Dermis microvascular lymphatic vessel endothelial cell (primary cell): ENCODE measurements around the gene HDAC4. TPM values are rescaled to one million over a fixed set of nuclear protein-coding genes. Genes with fewer than 3 reads are reported as not detected.

Source experiments
- DNase-seq, 2 donors: peaks; one replicate each; pipeline versions ENCODE4 v3.0.0 to v3.0.0-alpha.2; 2010; ENCODE audit warnings: low read depth in 2 of 2
- total RNA-seq: library from RNA; depleted of rRNA; stranded (reverse); fragments of >200 nt; gene quantifications from 2 replicates; pipeline ENCODE4 v1.2.1, GENCODE V29; 2014

Gene HDAC4
- total RNA-seq, 1 donor from 2014 or later, result 10.4 TPM

DNA sequence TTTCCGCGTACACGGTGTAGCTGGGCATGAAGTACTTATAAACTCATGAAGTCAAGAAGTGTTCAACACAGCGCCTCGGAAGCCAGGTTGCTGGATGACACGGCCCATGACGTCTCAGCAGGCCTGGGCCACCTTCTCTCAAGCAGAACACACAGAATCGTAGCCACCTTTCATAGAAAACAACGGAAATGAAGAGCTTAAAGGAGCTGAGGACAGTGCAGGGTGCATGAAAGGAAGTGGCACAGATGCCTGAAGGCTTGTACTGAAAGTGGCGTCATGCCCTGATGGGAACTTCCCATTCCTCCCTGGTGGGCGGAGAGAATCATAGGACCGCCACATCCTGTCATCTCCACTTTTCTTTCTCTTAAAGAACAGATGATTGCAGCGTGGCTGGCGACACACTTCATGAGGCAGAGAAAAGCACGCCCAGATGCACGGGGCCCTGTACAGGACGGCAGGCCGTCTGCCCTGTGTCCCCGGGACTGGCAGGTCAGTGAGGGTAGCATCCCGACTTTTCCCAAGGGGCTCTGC, 31.1 kb downstream of the HDAC4 start:
- no peak for DNase-seq

DNA sequence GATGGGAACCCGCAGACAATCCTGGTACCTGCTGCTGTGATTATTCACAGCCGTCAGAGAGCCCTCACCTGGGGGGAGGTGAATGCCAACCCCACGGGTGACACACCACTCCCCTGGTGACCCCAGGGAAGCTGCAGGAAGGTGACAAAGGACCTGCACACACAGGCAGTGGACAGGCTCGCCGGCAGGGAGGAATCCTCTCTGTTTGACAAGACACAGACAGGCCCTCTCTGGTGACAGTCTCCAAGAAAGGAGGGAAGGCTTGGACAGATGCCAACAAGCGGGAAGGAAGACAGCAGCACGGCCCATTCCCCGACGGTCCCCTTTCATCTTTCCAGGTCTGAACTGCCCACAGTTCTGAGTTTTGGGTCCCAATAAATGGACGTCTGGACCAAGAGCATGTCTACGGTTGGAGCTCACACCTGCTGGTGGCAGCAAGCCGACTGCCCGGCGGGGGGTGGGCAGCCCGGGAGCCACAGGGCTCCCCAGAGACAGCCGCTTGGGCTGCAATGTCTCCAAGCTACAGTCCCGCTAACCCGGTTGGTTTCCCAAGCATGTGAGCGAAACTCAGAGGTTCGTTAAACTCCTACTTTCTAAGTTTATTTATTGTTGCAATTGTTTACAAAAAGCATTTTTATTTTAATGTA, 31.8 kb downstream of the HDAC4 start:
- DNase-seq, result no peak

DNA sequence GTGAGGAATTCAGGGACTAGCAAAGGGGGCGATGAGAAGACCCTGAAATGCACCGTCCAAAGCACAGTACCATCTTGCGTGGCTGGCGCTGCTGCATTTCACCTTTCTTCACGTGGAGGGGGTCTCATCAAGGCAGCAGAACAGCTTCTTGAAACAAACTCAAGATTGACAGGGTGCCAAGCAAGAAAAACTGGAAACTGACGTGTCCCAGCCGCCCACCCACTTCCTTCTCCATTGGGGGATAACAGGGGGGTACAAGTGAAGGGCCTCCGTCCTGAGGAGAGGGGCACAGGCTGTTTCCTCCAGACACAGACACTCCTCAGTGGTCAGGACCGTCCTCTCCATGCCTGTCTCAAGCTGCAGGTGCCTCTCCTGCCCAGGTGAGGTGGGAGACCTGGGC, 32.5 kb downstream of the HDAC4 start:
- DNase-seq, result no peak

DNA sequence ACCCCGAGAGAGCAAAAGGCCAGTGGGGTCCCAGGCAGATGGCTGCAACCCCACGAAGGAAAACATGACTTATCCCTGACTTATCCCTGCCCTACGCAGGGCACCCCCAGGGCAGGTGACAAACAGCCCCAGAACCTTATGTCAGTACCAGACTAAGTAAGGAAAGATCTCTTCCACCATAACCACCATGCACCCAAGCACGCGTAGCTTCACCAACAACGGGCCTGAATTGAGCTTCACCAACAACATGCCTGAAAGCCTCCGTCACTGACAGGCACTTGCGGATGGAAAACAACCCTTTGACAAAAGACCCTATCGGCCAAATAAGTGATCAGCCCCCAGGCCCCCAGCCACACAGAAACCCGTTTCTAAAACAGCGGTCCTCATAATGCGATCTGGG, 34.1 kb downstream of the HDAC4 start:
- no peak for DNase-seq

DNA sequence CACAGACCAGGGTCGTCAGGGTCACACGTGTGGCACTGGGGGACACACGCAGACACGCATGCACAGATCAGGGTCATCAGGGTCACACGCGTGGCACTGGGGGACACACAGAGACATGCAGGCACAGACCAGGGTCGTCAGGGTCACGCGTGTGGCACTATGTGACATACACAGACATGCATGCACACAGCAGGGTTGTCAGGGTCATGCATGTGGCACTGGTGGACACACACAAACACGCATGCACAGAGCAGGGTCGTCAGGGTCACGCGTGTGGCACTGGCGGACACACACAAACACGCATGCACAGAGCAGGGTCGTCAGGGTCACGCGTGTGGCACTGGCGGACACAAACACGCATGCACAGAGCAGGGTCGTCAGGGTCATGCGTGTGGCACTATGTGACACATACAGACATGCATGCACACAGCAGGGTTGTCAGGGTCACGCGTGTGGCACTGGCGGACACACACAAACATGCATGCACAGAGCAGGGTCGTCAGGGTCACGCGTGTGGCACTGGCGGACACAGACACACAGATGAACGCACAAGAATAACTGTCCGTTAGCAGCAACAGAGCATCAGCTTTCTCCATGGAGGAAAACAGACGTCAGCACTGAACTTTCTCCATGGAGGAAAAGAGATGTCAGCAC, 34.9 kb downstream of the HDAC4 start:
- DNase-seq, result no peak

DNA sequence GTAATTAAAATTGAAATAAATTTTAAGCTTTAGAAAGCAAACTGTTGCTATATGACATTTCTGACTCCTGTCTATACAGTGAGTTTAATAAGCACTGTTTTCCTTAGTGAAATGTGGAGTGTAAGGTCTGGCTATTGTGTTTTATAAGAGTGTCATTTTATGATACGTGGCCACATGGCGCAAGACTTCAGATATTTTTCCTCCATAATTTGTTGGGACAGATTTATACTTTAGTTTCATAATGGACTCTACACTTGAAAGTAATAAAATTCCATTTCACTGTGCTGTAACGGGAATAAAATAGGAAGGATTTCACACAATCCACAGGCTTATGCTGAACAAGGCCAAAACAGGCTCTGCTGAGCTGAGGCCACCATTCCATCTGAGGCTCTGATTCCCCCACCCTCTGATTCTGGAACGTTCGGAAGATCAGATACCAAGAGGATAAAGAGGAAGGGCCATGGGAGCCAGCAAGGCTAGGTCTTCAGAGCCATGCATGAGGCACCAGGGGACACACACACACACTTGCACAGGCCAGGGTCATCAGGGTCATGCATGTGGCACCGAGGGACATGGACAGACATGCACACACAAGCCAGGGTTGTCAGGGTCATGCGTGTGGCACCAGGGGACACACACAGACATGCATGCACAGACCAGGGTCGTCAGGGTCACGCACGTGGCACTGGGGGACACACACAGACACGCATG, 35.6 kb downstream of the HDAC4 start:
- no peak for DNase-seq

DNA sequence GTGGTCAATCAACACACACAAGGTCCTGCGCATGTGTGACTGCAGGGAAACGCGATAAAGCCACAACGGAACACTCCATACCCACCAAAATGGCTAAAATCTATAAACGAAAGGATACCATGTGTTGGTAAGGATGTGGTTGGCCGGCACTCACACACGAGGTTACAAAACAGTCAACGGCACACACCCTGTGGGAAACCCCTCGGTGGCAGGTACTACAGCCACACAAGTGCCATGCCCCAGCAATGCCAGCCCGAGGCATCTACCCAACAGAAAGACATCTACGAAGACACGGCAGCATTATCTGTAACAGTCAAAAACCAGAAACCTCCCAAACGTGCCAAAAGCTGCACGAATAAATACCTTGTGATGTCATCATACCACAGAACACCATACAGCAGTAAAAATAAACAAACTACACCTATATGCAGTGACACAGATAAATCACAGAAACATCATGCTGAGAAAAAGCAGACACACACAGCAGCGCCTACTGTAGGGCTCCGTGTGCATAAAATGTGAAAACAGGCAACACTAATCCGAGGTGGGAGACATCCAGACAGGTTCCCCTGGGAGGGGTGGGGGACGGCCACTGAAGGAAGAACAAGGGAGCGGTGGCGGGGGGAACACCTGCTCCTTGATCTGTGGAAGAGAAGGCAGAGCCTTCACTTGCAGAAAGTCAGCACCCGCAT, 36.7 kb downstream of the HDAC4 start:
- no peak for DNase-seq

DNA sequence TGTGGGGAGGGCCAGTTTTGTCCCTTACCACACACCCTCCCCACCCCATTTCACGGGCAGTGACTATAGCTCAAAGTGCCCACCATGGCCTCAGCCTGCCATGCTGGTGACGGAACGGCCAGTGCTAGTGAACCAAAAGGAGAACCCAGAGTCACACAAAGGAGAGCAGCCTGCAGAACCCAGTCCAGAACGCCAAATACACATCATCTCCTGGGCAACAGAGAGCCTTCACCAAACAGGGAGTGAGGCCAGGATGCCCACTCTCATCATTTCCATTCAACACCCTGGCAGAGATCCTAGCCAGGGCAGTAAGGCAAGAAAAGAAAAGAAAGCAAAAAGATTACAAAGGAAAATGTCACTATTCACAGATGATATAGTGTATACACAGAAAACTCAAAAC, 38.3 kb downstream of the HDAC4 start:
- no peak for DNase-seq

DNA sequence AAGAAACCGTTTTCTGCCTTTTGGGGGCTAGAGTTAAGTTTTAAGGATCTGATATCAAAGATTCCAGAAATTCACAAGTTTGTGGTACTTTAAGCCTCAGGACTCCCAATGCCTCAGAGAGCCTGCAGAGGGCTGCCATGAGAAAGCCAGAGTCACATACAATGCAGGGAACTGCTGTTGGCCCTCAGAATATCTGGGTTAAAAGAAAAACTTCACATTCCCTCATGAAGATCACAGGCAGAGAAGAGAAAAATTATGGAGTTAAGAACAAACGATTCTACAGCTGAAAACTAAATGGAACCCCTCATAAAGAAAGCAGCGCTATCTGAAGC, 39.5 kb downstream of the HDAC4 start:
- no peak for DNase-seq

DNA sequence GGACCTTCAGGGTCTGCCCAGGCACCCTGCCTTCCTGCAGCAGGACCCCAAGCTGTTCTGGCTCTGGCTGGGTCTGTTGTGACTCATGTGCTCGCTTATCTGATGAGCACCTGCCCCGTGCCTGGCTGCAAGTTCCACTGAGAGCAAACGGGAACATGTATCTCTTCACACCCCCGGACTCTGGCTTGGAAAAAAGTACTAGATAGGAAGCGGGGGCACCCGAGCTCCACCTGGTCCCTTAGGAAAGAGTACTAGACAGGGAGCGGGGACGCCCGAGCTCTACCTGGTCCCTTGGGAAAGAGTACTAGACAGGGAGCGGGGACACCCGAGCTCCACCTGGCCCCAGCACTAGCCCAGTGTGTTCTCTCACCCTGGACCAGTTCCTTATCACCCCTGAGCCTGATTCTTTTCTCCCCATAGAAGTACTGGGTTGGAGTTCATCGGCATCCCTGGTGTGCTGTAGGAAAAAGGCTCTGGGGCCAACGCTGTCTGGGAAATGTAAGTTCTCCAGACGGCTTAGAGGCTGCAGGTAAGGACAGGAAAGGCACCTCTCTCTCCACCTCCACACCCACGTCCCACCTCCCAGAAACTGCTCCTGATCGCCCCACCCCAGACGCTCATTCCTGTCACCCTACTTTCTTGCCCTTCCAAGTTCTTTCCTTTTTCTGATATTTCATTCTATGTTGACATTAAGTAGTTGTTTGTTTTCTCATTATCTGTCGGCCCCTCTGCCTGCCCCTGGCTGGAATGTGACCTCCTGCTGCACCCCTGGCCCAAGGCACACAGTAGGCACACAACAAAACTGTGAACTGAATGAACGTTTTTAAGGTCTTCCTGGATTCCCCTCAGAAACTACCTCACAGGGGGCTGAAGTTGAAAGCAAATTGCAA, 40.2 kb downstream of the HDAC4 start:
- no peak for DNase-seq

DNA sequence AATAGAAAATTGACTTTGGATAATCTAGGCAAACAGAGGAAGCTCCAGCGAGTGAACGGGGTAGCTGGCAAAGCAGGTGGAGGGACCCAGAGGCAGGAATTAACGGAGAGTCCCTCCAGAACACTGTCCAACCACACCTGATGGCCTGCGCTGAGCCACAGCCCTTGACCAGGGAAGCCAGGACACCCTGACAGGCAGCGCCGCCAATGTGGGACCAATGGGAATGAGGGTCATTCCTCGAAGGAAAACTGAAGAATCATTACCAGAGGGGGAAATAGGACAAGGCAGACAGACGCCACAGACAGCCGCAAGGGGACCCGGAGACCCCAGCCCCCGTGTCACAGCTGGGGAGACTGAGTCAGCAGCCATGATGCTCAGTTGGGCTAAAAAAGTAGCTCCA, 40.8 kb downstream of the HDAC4 start:
- no peak for DNase-seq

DNA sequence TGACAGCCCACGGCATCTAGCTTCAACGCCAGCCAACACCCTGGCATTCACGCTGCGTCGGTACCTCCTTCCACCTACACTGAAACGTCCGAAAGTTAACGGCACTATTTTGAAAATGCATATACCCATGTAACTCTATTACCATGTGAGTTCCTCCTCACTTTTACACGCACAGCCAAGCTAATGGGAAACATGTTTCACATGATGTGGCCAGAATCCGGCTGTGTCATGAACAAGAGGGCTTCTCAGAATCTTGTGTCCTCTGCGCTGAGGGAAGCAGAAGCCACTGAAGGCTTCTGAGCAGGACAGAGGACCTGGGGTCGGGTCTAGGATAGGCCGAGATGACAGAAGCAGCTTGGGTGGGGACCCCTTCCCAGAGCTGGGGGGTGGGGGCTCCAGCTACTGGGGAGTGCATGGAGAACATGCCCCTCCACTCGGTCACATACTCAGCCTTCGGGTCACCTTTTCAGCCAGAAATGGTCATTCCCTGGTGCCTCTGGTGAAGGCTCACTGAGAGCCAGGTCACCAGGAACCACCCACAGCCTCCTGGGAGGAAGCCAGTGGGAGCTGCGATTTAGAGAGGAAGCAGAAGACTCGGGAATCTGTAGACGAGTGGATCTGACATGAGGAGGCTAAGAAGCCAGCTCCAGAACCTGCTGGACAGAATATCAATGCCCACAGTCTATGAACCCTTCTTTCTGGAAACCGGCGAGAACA, 41.5 kb downstream of the HDAC4 start:
- no peak for DNase-seq

DNA sequence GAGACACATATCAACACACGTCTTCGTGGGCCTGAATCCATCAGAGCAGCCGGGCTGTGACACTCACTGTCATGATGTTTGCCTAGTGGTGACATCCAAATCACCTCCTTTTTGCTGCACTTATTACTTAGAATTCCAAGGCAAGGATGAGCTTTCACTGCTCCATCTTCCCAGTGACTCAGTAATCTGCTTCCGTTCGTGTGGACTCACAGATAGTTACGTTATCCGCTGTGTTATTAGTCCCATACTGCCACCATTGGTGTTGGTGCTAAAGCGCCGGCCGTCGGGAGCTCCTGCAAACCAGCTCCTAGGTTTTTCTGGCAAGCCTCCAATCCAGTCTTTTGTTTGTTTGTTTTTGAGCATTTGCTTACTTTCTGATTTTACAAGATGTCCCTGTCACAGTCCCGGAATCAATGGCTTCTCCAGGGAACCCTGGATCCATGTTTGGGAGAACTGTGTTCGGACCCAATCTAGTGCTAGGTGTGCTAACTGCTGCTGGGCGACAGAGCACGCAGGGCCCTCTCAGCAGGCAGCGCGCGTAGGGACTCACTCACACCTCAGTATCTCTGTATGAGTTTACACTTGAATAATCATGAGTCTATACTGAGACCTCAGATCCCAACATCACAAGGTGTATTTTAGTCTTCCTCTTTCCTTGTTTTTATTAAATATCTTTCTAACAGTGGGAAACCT, 42.6 kb downstream of the HDAC4 start:
- DNase-seq, result no peak

DNA sequence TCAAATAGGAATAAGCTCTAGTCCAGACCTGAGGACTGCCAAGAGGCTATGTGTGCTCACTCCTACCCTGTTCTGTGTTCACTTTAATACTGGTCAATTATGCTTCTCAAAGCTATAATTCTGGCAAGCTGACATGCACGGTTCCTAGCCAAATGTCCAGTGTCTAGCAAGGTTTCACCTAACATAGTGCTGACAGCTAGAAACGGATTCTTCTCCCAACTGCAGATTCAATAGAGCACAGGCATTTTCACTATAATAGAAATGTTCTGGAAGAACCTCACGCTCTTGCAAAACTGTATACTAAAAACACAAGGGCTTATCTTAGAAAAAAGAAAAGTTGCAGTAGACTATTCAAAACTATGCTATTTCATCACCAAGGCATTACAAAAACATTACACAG, 45.1 kb downstream of the HDAC4 start:
- no peak for DNase-seq

DNA sequence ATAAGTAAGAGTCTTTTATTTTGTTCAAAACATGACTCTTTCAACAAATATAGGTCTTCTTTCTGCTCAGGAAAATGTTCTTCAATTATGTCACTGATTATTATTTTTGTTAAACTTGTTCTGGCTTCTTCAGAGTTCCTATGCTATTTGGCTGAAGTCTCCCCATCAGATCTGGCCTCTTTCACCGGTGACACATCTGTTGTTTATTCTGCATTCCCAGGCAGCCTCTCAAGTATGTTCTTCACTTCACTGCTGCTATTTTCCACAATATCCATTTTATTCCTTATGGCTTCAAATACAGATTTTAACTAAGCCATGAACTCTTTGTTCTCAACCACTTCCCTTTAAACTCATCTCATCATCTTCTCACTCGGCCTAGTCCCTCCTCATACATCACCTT, 45.7 kb downstream of the HDAC4 start:
- DNase-seq, result no peak

DNA sequence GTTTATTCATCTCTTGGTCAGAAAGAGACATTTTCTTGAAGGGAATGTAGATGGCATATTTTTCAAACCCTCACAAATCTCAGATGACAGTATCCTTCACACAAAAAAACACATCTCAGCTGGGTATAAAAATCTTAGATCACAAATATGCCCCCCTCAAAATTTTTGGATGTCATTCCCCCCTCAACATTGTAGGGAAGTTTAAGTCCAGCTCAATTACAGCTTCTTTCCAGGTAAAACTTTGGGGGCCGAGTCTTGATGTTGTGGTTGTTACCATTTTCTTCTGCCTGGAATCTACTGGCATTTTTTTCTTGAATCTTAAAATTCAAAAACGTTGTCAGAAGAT, 46.1 kb downstream of the HDAC4 start:
- DNase-seq, result no peak

DNA sequence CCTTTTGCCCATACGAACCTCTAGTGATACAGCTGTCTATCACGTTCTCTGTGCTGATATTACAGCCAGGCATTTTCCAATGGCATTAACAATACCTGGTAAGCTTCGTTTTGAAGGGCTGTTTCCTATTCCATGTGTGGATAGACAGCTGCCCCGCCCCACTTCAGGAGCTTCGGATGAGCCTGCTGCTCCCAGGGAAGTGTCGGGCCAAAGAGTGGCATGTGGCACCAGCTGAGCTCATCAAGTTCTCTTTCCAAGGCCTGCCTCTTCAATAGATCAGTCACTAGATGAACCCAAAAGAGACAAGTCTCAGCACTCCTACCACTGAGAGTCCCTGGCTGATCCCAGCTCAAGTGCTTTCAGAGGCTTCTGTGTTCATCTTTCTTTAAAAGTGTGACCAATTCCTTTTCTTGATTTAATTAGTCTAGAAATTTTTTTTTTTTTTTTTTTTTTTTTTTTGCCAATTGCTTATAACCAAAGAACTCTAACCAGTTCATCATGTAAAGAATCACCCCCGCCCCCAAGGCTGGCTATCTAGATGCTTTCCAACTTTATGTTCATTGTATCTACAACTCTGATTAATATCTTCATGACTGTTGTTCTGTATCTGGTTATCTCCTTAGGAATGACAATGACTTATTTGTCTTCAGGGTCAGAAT, 46.6 kb downstream of the HDAC4 start:
- DNase-seq, result no peak

DNA sequence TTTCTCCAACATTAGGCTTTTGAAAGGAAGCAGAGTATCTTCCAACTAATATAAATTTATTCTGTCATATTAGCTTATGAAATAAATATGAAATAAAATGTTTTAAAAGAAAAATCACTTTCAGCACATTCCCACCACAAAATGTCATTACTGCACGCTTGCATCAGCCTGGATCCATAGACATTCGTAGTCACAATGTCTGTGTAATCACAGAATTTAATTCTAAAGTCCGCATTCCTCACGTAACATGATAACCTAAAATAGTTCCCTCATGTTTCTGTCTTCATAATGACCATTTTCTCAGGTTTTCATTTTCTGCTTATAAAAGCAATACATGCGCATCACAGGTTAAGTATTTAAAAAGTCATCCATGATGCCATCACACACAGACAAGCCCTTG, 47.1 kb downstream of the HDAC4 start:
- DNase-seq, result no peak

DNA sequence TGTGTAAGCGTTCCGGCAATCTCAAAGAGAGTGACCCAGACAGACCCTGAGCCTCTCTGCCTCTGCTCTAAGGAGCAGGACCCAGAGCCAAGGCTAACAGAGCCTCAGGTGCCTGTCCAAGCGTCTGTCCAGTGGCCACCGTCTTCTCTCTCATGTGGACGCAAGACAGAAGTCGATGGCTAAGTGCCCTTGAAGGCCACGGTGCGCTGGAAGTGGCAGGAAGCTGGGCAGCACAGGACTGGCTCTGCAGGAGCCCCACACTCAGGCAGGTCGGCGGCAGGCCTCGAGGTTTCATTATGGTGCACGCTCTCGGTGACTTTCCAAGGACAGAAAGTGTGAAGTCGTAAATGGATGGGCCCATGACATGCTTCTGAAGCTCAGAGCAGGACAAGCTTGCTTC, 49.1 kb downstream of the HDAC4 start:
- DNase-seq, result no peak
